ENCODE data around the gene XPO1.
"Not testable (repeated sequence)": the region's sequence is repeated elsewhere in the genome, so short reads cannot be mapped to it uniquely, and the experiment has no call there.

Gene XPO1

GRCh38 chr2:61469424-61470121, 68.6 kb downstream of the XPO1 start:
- DNase-seq (ENCODE audit: low read depth in 2 of 3, low spot score in 1 of 3) = no peak

- not testable (repeated sequence) for DNase-seq (ENCODE audit: low read depth in 2 of 3, low spot score in 1 of 3)
These were observed 69.9 kb downstream of the XPO1 start for GRCh38 chr2:61468231-61468630.

- DNase-seq (ENCODE audit: low read depth in 2 of 3, low spot score in 1 of 3) = no peak
These were observed 73.1 kb downstream of the XPO1 start for GRCh38 chr2:61465045-61465444.

- no peak for DNase-seq (ENCODE audit: low read depth in 2 of 3, low spot score in 1 of 3)
These were observed 74.2 kb downstream of the XPO1 start for GRCh38 chr2:61463769-61464475.

GRCh38 chr2:61461404-61461803, 76.8 kb downstream of the XPO1 start:
- no peak for DNase-seq (ENCODE audit: low read depth in 2 of 3, low spot score in 1 of 3)

GRCh38 chr2:61460163-61460562, 78.0 kb downstream of the XPO1 start:
- DNase-seq (ENCODE audit: low read depth in 2 of 3, low spot score in 1 of 3) = no peak

GRCh38 chr2:61456746-61457420, 81.3 kb downstream of the XPO1 start:
- DNase-seq (ENCODE audit: low read depth in 2 of 3, low spot score in 1 of 3) = no peak

GRCh38 chr2:61456070-61456745, 81.9 kb downstream of the XPO1 start:
- DNase-seq (ENCODE audit: low read depth in 2 of 3, low spot score in 1 of 3) = no peak

- DNase-seq (ENCODE audit: low read depth in 2 of 3, low spot score in 1 of 3) = not testable (repeated sequence)
These were observed 83.2 kb downstream of the XPO1 start for GRCh38 chr2:61454972-61455371.

- no peak for DNase-seq (ENCODE audit: low read depth in 2 of 3, low spot score in 1 of 3)
These were observed 83.8 kb downstream of the XPO1 start for GRCh38 chr2:61454383-61454782.

- no peak for DNase-seq (ENCODE audit: low read depth in 2 of 3, low spot score in 1 of 3)
These were observed 85.8 kb downstream of the XPO1 start for GRCh38 chr2:61452392-61452791.

- no peak for DNase-seq (ENCODE audit: low read depth in 2 of 3, low spot score in 1 of 3)
These were observed 87.0 kb downstream of the XPO1 start for GRCh38 chr2:61451178-61451577.

GRCh38 chr2:61450144-61450543, 88.0 kb downstream of the XPO1 start:
- DNase-seq (ENCODE audit: low read depth in 2 of 3, low spot score in 1 of 3) = no peak

GRCh38 chr2:61448229-61448628, 89.9 kb downstream of the XPO1 start:
- DNase-seq (ENCODE audit: low read depth in 2 of 3, low spot score in 1 of 3) = no peak

- not testable (repeated sequence) for DNase-seq (ENCODE audit: low read depth in 2 of 3, low spot score in 1 of 3)
These were observed 91.2 kb downstream of the XPO1 start for GRCh38 chr2:61446971-61447370.

GRCh38 chr2:61443342-61444041, 94.7 kb downstream of the XPO1 start:
- no peak for DNase-seq (ENCODE audit: low read depth in 2 of 3, low spot score in 1 of 3)

GRCh38 chr2:61439241-61440002, 98.7 kb downstream of the XPO1 start:
- no peak for DNase-seq (ENCODE audit: low read depth in 2 of 3, low spot score in 1 of 3)

GRCh38 chr2:61438670-61439069, 99.5 kb downstream of the XPO1 start:
- DNase-seq (ENCODE audit: low read depth in 2 of 3, low spot score in 1 of 3) = no peak

GRCh38 chr2:61437170-61437569, 101.0 kb downstream of the XPO1 start:
- DNase-seq (ENCODE audit: low read depth in 2 of 3, low spot score in 1 of 3) = no peak

GRCh38 chr2:61436092-61436491, 102.1 kb downstream of the XPO1 start:
- no peak for DNase-seq (ENCODE audit: low read depth in 2 of 3, low spot score in 1 of 3)
